Activated CD8-positive, alpha-beta memory T cell treated with anti-CD3 and anti-CD28 coated beads for 36 hours (primary cell): ENCODE measurements around the gene NTN4. TPM values are rescaled to one million over a fixed set of nuclear protein-coding genes. Genes with fewer than 3 reads are reported as not detected.
"Not testable (repeated sequence)": the region's sequence is repeated elsewhere in the genome, so short reads cannot be mapped to it uniquely, and the experiment has no call there.

Source experiments
- CTCF ChIA-PET: fragments of 350-600 bp; sonication (Branson Sonifier 250); formaldehyde crosslinking; loops from one replicate; lab custom pipeline; 2021; ENCODE audit warnings: antibody characterized with exemption; lab: Charles Lee
- POLR2A ChIA-PET: fragments of 350-600 bp; sonication (Branson Sonifier 250); formaldehyde crosslinking; loops from one replicate; lab custom pipeline; 2021; ENCODE audit warnings: antibody characterized with exemption; lab: Charles Lee
- total RNA-seq, 2 experiments: library from RNA; stranded (reverse); gene quantifications; one replicate each; pipeline ENCODE4 v1.2.3, GENCODE V29; 2021

NTN4 gene
- total RNA-seq, 2 experiments from 2014 or later, result not detected

GRCh38 chr12:95802482-95803270 is 12.1 kb upstream of the NTN4 start:
- ChIA-PET POLR2A (no interaction called here), CTCF (no interaction called here)

- ChIA-PET CTCF (no interaction called here), POLR2A (no interaction called here)
These were observed 6.4 kb upstream of the NTN4 start for GRCh38 chr12:95796982-95797289.

GRCh38 chr12:95796225-95796981 is 5.8 kb upstream of the NTN4 start:
- ChIA-PET POLR2A (no interaction called here), CTCF (no interaction called here)

GRCh38 chr12:95790917-95791849 is 619 bp upstream of the NTN4 start:
- ChIA-PET POLR2A (no interaction called here), CTCF (no interaction called here)

- CTCF ChIA-PET, result interaction anchor here (0.6 kb wide), 1 partner anchor 236 kb away, joined by 3 read pairs; no protein-coding TSS in a partner anchor
- POLR2A ChIA-PET, result no interaction called here
These were observed 1.2 kb downstream of the NTN4 start for GRCh38 chr12:95789126-95790032.

- CTCF ChIA-PET, result no interaction called here
- POLR2A ChIA-PET, result no interaction called here
These were observed 1.9 kb downstream of the NTN4 start for GRCh38 chr12:95788637-95789036.

GRCh38 chr12:95787274-95787818 is 3.2 kb downstream of the NTN4 start:
- ChIA-PET POLR2A (no interaction called here), CTCF (no interaction called here)

GRCh38 chr12:95784915-95785314 is 5.6 kb downstream of the NTN4 start:
- ChIA-PET CTCF (no interaction called here), POLR2A (no interaction called here)

- ChIA-PET CTCF (no interaction called here), POLR2A (no interaction called here)
These were observed 6.3 kb downstream of the NTN4 start for GRCh38 chr12:95784286-95784685.

GRCh38 chr12:95775466-95775865 is 15.1 kb downstream of the NTN4 start:
- POLR2A ChIA-PET, CTCF ChIA-PET: not testable (repeated sequence)

GRCh38 chr12:95774311-95775045 is 16.1 kb downstream of the NTN4 start:
- POLR2A ChIA-PET, result no interaction called here
- CTCF ChIA-PET, result no interaction called here

GRCh38 chr12:95773320-95773719 is 17.2 kb downstream of the NTN4 start:
- ChIA-PET POLR2A (no interaction called here), CTCF (interaction anchor here (0.7 kb wide), 1 partner anchor 85 kb away, joined by 3 read pairs; no protein-coding TSS in a partner anchor)

- ChIA-PET CTCF (no interaction called here), POLR2A (no interaction called here)
These were observed 22.9 kb downstream of the NTN4 start for GRCh38 chr12:95767703-95768102.

GRCh38 chr12:95766356-95767019 is 24.1 kb downstream of the NTN4 start:
- POLR2A ChIA-PET, result no interaction called here
- CTCF ChIA-PET, result no interaction called here

- POLR2A ChIA-PET, result no interaction called here
- CTCF ChIA-PET, result no interaction called here
These were observed 25.7 kb downstream of the NTN4 start for GRCh38 chr12:95764848-95765247.

GRCh38 chr12:95763809-95764253 is 26.7 kb downstream of the NTN4 start:
- ChIA-PET CTCF (no interaction called here), POLR2A (no interaction called here)

- CTCF ChIA-PET, result no interaction called here
- POLR2A ChIA-PET, result no interaction called here
These were observed 28.3 kb downstream of the NTN4 start for GRCh38 chr12:95762123-95762785.
